ENCODE results near the gene AP3B1.

AP3B1 gene

DNA sequence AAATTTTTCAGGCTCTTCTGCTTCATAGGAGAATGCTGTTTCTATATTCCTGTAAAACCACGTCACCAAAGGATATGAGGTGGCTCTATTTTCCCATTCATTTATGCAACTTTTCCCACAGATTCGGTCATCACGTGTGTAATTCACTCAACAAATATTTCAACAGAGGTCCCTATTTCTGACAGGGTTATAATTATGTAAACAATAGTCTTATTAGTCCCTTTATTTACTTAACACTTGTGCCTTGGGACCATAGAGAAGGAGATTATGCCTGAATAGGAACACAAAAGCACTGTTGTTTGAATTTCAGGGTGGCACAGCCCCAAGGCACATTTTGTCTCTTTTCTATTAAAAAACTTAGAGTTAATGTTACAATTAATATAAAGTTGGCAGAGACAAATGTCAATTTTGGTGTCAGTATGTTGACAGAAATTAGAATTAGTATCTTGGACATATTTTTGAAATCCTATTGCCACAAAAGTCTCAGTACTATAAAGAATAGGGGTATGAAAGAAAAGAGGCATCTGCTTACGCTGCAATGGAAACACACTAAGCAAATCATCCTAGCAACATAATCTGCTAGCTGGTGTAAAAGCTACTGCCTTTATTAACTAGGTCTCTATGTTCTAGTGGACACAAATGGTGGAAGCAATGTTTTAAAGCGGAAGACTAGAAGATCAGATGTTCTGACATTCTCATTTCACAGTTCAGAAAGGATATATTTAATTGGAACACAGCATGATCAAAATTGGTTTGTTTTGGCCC lies 289.3 kb downstream of the AP3B1 start:
- TF ChIP-seq, protein P1, sequence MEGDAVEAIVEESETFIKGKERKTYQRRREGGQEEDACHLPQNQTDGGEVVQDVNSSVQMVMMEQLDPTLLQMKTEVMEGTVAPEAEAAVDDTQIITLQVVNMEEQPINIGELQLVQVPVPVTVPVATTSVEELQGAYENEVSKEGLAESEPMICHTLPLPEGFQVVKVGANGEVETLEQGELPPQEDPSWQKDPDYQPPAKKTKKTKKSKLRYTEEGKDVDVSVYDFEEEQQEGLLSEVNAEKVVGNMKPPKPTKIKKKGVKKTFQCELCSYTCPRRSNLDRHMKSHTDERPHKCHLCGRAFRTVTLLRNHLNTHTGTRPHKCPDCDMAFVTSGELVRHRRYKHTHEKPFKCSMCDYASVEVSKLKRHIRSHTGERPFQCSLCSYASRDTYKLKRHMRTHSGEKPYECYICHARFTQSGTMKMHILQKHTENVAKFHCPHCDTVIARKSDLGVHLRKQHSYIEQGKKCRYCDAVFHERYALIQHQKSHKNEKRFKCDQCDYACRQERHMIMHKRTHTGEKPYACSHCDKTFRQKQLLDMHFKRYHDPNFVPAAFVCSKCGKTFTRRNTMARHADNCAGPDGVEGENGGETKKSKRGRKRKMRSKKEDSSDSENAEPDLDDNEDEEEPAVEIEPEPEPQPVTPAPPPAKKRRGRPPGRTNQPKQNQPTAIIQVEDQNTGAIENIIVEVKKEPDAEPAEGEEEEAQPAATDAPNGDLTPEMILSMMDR (conservative IDR thresholded peaks at IDR 0.05) = no peak
- TF ChIP-seq ZFX (IDR thresholded peaks at IDR 0.05) = no peak
- H3K27ac ChIP-seq = no peak overlapping the region

GRCh38 chr5:78004559-78004958 lies 289.9 kb downstream of the AP3B1 start:
- H3K27ac ChIP-seq = no peak overlapping the region
- no peak for TF ChIP-seq ZFX (IDR thresholded peaks at IDR 0.05)
- TF ChIP-seq, protein P1 (conservative IDR thresholded peaks at IDR 0.05) = no peak

DNA sequence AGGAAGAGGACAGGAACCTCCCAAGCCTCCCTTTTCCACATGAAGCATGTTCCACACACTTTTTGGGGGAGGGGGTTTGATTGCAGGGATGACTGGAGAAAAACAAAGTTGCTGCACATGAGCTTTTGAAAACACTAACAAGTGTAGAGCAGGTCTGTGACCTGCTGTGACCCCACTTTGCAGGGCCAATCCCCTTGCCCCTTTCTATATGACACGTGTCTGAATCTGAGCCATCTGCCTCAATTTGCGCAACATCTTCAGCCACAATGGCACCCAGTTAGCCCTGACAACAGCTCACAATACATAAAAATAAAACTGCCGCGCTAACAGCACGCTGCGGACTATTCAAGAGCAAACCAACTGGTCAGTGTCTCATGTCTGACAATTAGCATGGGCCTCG lies 290.6 kb downstream of the AP3B1 start:
- H3K27ac ChIP-seq = no peak overlapping the region
- no peak for TF ChIP-seq ZFX (IDR thresholded peaks at IDR 0.05)
- TF ChIP-seq, protein P1 (conservative IDR thresholded peaks at IDR 0.05) = no peak

- H3K27ac ChIP-seq = no peak overlapping the region
- no peak for TF ChIP-seq ZFX (IDR thresholded peaks at IDR 0.05)
- TF ChIP-seq, protein P1 (conservative IDR thresholded peaks at IDR 0.05) = no peak
Observed at GRCh38 chr5:78003450-78003849, 291.0 kb downstream of the AP3B1 start.

DNA sequence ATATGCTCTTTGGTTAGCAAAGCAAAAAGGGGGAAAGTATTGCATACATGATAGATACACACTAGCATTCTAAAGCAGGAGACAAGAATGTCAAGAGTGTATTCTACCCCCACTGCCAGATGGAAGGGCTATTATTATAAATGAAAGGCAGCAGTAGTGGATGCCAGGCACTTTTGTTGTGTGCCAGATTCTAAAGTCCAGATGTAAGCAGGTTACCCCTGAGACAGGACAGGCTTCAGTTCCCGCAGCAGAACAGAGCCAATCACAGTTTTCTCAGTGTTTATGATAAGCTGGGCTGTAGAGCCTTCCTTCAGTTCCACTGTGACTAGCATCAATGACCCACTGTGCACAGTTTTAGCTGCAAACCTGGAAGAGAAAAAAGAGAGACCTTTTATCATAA lies 291.8 kb downstream of the AP3B1 start:
- no peak overlapping the region for H3K27ac ChIP-seq
- TF ChIP-seq, protein P1 (conservative IDR thresholded peaks at IDR 0.05) = no peak
- TF ChIP-seq ZFX (IDR thresholded peaks at IDR 0.05) = no peak

GRCh38 chr5:78001197-78001596 lies 293.3 kb downstream of the AP3B1 start:
- TF ChIP-seq, protein P1 (conservative IDR thresholded peaks at IDR 0.05) = no peak
- TF ChIP-seq ZFX (IDR thresholded peaks at IDR 0.05) = no peak
- H3K27ac ChIP-seq = no peak overlapping the region

GRCh38 chr5:78000191-78000590 lies 294.3 kb downstream of the AP3B1 start:
- TF ChIP-seq ZFX (IDR thresholded peaks at IDR 0.05) = no peak
- TF ChIP-seq, protein P1 (conservative IDR thresholded peaks at IDR 0.05) = no peak
- H3K27ac ChIP-seq = no peak overlapping the region

Data from C4-2B (cell line).